Endothelial cell of umbilical vein (primary cell): ENCODE results near the gene RANBP2. TPM values are rescaled to one million over a fixed set of nuclear protein-coding genes. Genes with fewer than 3 reads are reported as not detected.

Experiments
- BruUV-seq: library from RNA; stranded (reverse); fragments of 400-500 nt; replicated peaks from 2 replicates; lab custom pipeline; 2021; lab: Mats Ljungman, UMichigan
- CTCF ChIA-PET: fragments of 300-600, 350-600 bp; sonication (Branson Sonifier 250); formaldehyde crosslinking; loops from one replicate; lab custom pipeline; 2021; ENCODE audit warnings: antibody characterized with exemption, inconsistent platforms; lab: Charles Lee
- POLR2A ChIA-PET: fragments of 300-600, 350-600 bp; sonication (Branson Sonifier 250); formaldehyde crosslinking; loops from one replicate; lab custom pipeline; 2021; ENCODE audit warnings: antibody characterized with exemption, inconsistent platforms; lab: Charles Lee
- DNase-seq: peaks from one replicate; pipeline ENCODE4 v3.0.0-alpha.2; 2011; ENCODE audit warnings: low read depth, low spot score
- FAIRE-seq: peaks from 2 replicates; lab custom pipeline; 2011; peaks lifted over from hg19 to GRCh38; lab: Jason Lieb, UNC
- H2AFZ ChIP-seq: 2 replicates; pipeline ENCODE4 v1.6.0; 2012; ENCODE audit warnings: low read depth, low read length, control low read depth, inconsistent platforms
- H3K27ac ChIP-seq: 2 replicates; pipeline ENCODE4 v1.5.1; 2011; ENCODE audit warnings: low read depth, mild to moderate bottlenecking, control low read depth, low read length, moderate library complexity; ENCODE audit not compliant: insufficient read depth
- H3K27me3 ChIP-seq, 2 experiments: 2 replicates each; pipeline versions ENCODE4 v1.6.0 to v1.6.1; 2011; ENCODE audit warnings: low read length in 2 of 2, mixed read lengths in 1 of 2; ENCODE audit not compliant: control insufficient read depth in 2 of 2, insufficient read depth in 2 of 2
- H3K36me3 ChIP-seq, 2 experiments: 2 replicates in 1 of 2; 3 replicates in 1 of 2; pipeline ENCODE4 v1.5.1; 2011; ENCODE audit warnings: low read length in 2 of 2, mild to moderate bottlenecking in 1 of 2, moderate library complexity in 1 of 2; ENCODE audit not compliant: control insufficient read depth in 2 of 2, insufficient read depth in 2 of 2; ENCODE audit errors: extremely low read depth in 1 of 2
- H3K4me1 ChIP-seq: 3 replicates; pipeline ENCODE4 v1.5.1; 2011; ENCODE audit warnings: mild to moderate bottlenecking, low read length; ENCODE audit not compliant: control insufficient read depth, insufficient read depth; ENCODE audit errors: extremely low read depth
- H3K4me2 ChIP-seq: 2 replicates; pipeline ENCODE4 v1.6.1; 2011; ENCODE audit warnings: low read length, control low read depth, mixed read lengths; ENCODE audit not compliant: insufficient read depth
- H3K4me3 ChIP-seq, 3 experiments: fragments of 200-600 bp in 1 of 3; sonication (generic), shearing (Covaris generic) in 1 of 3; replicated peaks in 1 of 3; 2 replicates each; pipeline ENCODE4 v1.5.1; 2011 to 2016; ENCODE audit warnings: control low read depth in 3 of 3, low read length in 3 of 3, mild to moderate bottlenecking in 2 of 3, inconsistent platforms in 1 of 3, low read depth in 1 of 3, moderate library complexity in 1 of 3; ENCODE audit not compliant: insufficient read depth in 1 of 3
- H3K79me2 ChIP-seq: 2 replicates; pipeline ENCODE4 v1.6.0; 2012; ENCODE audit warnings: low read length, inconsistent platforms; ENCODE audit not compliant: control insufficient read depth, insufficient read depth
- H3K9ac ChIP-seq: replicated peaks from 2 replicates; pipeline ENCODE3; 2011; ENCODE audit warnings: low read length, control low read depth; ENCODE audit not compliant: insufficient read depth; ENCODE audit errors: extremely low read depth
- H3K9me1 ChIP-seq: replicated peaks from 3 replicates; pipeline ENCODE4 v1.6.0; 2011; ENCODE audit warnings: mild to moderate bottlenecking, low read length; ENCODE audit not compliant: control insufficient read depth, insufficient read depth; ENCODE audit errors: extremely low read depth
- H3K9me3 ChIP-seq: replicated peaks from 2 replicates; pipeline ENCODE4 v1.5.1; 2012; ENCODE audit warnings: low read length, inconsistent platforms; ENCODE audit not compliant: control insufficient read depth, insufficient read depth
- H4K20me1 ChIP-seq: replicated peaks from 2 replicates; pipeline ENCODE3; 2011; ENCODE audit warnings: mild to moderate bottlenecking, low read length; ENCODE audit not compliant: control insufficient read depth, insufficient read depth; ENCODE audit errors: extremely low read depth
- EZH2 ChIP-seq: IDR thresholded peaks from 2 replicates; pipeline ENCODE4 v1.6.1; 2012; ENCODE audit warnings: borderline replicate concordance, low read depth, mild to moderate bottlenecking, moderate library complexity, low read length, inconsistent platforms; ENCODE audit not compliant: severe bottlenecking
- FOS ChIP-seq: IDR thresholded peaks from 2 replicates; pipeline ENCODE4 v1.6.1; 2011; ENCODE audit warnings: mild to moderate bottlenecking, low read length, moderate library complexity, borderline replicate concordance; ENCODE audit not compliant: insufficient read depth
- GATA2 ChIP-seq: IDR thresholded peaks from 2 replicates; pipeline ENCODE4 v1.7.0; 2011; ENCODE audit warnings: low read depth, mild to moderate bottlenecking, moderate library complexity, mixed read lengths, low read length; ENCODE audit not compliant: insufficient read length, insufficient read depth
- JUN ChIP-seq: IDR thresholded peaks from 2 replicates; pipeline ENCODE4 v1.6.1; 2011; ENCODE audit warnings: borderline replicate concordance, low read depth; ENCODE audit not compliant: insufficient read length, insufficient read depth
- MYC ChIP-seq: IDR thresholded peaks from one replicate; pipeline ENCODE4 v1.6.1; 2011; ENCODE audit warnings: mild to moderate bottlenecking, low read depth, low read length
- POLR2A ChIP-seq: IDR thresholded peaks from 2 replicates; pipeline ENCODE4 v1.6.1; 2012; ENCODE audit warnings: low read depth, mild to moderate bottlenecking, control low read depth, low read length
- POLR2AphosphoS5 ChIP-seq: IDR thresholded peaks from 2 replicates; pipeline ENCODE4 v1.6.1; 2012; ENCODE audit warnings: low read depth, mild to moderate bottlenecking, control low read depth, low read length, moderate library complexity; ENCODE audit not compliant: insufficient read depth
- dilution Hi-C: fragments of 300-500 bp; cut with MboI; formaldehyde crosslinking; loops from one replicate; pipeline ENCODE4 v1.15.0; 2019; ENCODE audit warnings: low sequenced_read_pairs; ENCODE audit not compliant: extremely low pct_ligation_motif_present
- intact Hi-C: fragments of 100-400 bp; cut with micrococcal nuclease; formaldehyde crosslinking; loops from one replicate; pipeline ENCODE4 v1.10.0; 2022
- polyA plus RNA-seq, 4 experiments: library from polyadenylated mRNA; depleted of rRNA in 3 of 4; stranded (reverse) in 3 of 4; unstranded in 1 of 4; fragments of >200 nt; gene quantifications; 2 replicates each; pipeline versions ENCODE4 v1.2.1 to v1.2.3, GENCODE V29; 2011 to 2012; ENCODE audit warnings: missing spikeins in 1 of 4
- total RNA-seq: library from RNA; stranded (reverse); gene quantifications from 2 replicates; pipeline ENCODE4 v1.2.3, GENCODE V29; 2021
- TF ChIP-seq, protein P1 (sequence below), 2 donors: IDR thresholded peaks; 1 replicate in 1 of 2; 2 replicates in 1 of 2; pipeline ENCODE4 v1.5.1; 2011; ENCODE audit warnings: low read length in 2 of 2, mild to moderate bottlenecking in 2 of 2, moderate library complexity in 2 of 2, control low read depth in 1 of 2, inconsistent platforms in 1 of 2, low read depth in 1 of 2; ENCODE audit not compliant: insufficient read depth in 1 of 2; ENCODE audit errors: extremely low read depth in 1 of 2
- TF ChIP-seq, protein P2 (sequence below): IDR thresholded peaks from 2 replicates; pipeline ENCODE4 v1.6.1; 2011; ENCODE audit not compliant: insufficient read depth, insufficient read length

Gene RANBP2
- total and polyA plus RNA-seq, 2 donors (not counting 3 experiments of a cell fraction or from before 2014, with no cell fraction given): 7.2 to 79.4 TPM

DNA sequence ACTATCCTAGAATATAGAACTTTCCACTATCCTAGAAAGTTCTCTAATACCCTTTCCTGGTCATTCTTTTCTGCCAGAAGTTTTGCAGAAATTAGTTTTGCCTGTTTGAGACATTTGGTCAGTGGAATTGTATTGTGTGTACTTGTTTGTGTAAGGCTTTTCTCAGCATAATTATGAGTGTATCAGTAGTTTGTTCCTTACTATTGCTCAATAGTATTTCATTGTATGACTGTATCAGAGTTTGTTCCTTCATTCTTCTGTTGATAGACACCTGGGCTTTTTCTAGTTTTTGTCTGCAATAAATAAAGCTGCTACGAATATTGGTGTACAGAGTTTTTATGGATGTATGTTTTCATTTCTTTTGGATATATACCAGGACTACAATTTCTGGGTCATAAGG lies 94.5 kb downstream of the RANBP2 start:
- H4K20me1 ChIP-seq: no peaks in the 10 kb centered on the region
- no peak overlapping the region for H3K4me3 ChIP-seq
- H3K9me3 ChIP-seq: no peaks in the 10 kb centered on the region
- POLR2A ChIA-PET: no interaction called here
- intact Hi-C loops (no loop called here), dilution Hi-C loops (no loop called here)
- no peak overlapping the region for H3K27ac ChIP-seq
- FAIRE-seq (no peak), DNase-seq (no peak)
- no TSS peak for BruUV-seq
- peaks cover 2 to 8% of the 10 kb centered on the region in 2 experiments for H3K36me3 ChIP-seq
- peaks cover 13% of the 10 kb centered on the region for H3K79me2 ChIP-seq
- H3K4me1 ChIP-seq: no peaks in the 10 kb centered on the region
- no peak overlapping the region for H2AFZ ChIP-seq
- H3K27me3 ChIP-seq: no peaks in the 10 kb centered on the region
- H3K9ac ChIP-seq: no peak overlapping the region
- TF ChIP-seq FOS: no peak
- TF ChIP-seq JUN: no peak
- no peak for TF ChIP-seq GATA2
- TF ChIP-seq, protein P1, sequence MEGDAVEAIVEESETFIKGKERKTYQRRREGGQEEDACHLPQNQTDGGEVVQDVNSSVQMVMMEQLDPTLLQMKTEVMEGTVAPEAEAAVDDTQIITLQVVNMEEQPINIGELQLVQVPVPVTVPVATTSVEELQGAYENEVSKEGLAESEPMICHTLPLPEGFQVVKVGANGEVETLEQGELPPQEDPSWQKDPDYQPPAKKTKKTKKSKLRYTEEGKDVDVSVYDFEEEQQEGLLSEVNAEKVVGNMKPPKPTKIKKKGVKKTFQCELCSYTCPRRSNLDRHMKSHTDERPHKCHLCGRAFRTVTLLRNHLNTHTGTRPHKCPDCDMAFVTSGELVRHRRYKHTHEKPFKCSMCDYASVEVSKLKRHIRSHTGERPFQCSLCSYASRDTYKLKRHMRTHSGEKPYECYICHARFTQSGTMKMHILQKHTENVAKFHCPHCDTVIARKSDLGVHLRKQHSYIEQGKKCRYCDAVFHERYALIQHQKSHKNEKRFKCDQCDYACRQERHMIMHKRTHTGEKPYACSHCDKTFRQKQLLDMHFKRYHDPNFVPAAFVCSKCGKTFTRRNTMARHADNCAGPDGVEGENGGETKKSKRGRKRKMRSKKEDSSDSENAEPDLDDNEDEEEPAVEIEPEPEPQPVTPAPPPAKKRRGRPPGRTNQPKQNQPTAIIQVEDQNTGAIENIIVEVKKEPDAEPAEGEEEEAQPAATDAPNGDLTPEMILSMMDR (IDR thresholded peaks at IDR 0.05; ENCODE audit: extremely low read depth in 1 of 2, insufficient read depth in 1 of 2, low read depth in 1 of 2, low read length in 2 of 2): no peak
- TF ChIP-seq, protein P2, sequence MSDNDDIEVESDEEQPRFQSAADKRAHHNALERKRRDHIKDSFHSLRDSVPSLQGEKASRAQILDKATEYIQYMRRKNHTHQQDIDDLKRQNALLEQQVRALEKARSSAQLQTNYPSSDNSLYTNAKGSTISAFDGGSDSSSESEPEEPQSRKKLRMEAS: no peak
- TF ChIP-seq EZH2: no peak
- no peak for TF ChIP-seq MYC
- TF ChIP-seq POLR2AphosphoS5: no peak
- no peak for TF ChIP-seq POLR2A
- no peak overlapping the region for H3K4me2 ChIP-seq
- no peaks in the 10 kb centered on the region for H3K9me1 ChIP-seq
- CTCF ChIA-PET: no interaction called here
